HG03025 (cell line): ENCODE results near the gene LAIR1.
"Not testable (repeated sequence)": the region's sequence is repeated elsewhere in the genome, so short reads cannot be mapped to it uniquely, and the experiment has no call there.

Source experiments
- ATAC-seq: cut with Tn5 transposase; IDR thresholded peaks from one replicate; pipeline ENCODE4 v1.9.1; 2021; ENCODE audit warnings: mild to moderate bottlenecking, moderate library complexity; ENCODE audit not compliant: unreplicated experiment, low FRiP score

The LAIR1 gene

GRCh38 chr19:54351474-54351873 is 13.3 kb downstream of the LAIR1 start:
- no peak for ATAC-seq

- no peak for ATAC-seq
These were observed 18.8 kb downstream of the LAIR1 start for GRCh38 chr19:54345938-54346386.

GRCh38 chr19:54343868-54344267 is 20.9 kb downstream of the LAIR1 start:
- ATAC-seq: no peak

- no peak for ATAC-seq
These were observed 23.4 kb downstream of the LAIR1 start for GRCh38 chr19:54341295-54341694.

DNA sequence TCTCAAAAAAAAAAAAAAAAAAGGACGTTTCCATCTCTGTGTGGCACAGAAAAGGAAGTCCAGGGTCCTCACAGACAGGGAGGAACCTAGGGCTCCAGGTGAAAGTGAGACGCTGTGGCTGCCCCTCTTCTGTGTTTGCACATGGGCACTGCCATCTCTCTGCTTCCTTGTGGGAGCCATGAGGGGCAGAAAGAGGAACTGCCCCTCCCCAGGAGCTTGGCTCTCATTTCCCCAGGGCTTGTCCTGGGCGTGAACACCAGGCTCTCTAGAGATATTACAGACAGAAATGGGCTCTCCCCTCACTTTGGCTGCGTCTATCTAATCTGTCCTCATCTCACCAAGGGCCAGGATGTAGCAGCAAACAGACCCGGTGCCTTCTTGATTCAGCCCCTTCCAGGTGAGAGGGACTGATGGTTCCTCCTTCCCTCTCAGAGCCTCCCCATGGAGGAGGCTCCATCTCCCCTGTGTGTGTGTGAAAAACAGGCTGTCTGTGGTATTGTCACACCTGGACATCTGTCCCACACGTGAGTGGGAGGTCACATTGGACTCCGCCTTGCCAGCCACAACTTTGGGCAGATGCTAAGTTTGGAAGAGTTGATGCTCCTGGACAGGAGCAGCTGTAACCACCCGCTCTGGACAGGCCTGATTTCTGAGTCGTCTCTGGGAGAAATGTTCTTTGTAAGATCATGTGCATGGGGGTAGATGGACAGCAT is 24.9 kb downstream of the LAIR1 start:
- no peak for ATAC-seq

DNA sequence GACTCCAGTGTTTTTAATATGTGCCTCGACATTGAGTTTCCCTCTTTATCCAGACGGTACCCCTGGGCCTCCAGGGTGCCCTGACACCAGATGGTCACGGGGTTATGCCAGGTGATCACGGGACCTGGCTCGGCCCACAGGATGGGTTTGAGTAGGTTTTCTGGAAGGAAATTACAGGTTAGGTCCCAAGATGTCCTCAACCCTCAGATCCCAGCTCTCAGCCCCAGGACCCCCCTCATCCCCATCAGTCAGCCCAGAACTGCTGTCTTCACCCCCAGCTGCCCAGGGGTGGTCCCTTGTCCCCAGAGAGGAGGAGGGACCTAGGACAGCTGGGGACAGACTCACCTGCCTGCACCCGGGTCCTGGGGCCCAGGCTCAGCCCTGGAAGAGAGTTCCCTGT is 26.2 kb downstream of the LAIR1 start:
- no peak for ATAC-seq

DNA sequence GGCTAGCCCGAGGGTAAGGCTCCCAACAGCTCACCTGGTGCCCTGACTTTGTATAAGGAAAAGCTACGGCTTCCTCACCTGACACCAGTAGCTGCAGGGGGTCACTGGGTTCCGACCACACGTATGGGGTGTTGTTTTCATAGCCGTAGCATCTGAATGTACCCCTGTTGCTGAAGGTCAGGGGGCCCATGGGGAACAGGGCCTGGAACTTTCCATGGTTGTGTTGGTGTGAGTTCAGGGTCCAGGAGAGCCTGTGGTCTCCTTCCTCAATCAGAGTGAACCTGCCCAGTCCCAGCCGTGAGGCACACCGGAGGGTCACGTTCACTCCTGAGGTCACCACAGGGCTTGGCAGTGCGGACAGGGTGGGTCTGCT is 26.9 kb downstream of the LAIR1 start:
- ATAC-seq: no peak

DNA sequence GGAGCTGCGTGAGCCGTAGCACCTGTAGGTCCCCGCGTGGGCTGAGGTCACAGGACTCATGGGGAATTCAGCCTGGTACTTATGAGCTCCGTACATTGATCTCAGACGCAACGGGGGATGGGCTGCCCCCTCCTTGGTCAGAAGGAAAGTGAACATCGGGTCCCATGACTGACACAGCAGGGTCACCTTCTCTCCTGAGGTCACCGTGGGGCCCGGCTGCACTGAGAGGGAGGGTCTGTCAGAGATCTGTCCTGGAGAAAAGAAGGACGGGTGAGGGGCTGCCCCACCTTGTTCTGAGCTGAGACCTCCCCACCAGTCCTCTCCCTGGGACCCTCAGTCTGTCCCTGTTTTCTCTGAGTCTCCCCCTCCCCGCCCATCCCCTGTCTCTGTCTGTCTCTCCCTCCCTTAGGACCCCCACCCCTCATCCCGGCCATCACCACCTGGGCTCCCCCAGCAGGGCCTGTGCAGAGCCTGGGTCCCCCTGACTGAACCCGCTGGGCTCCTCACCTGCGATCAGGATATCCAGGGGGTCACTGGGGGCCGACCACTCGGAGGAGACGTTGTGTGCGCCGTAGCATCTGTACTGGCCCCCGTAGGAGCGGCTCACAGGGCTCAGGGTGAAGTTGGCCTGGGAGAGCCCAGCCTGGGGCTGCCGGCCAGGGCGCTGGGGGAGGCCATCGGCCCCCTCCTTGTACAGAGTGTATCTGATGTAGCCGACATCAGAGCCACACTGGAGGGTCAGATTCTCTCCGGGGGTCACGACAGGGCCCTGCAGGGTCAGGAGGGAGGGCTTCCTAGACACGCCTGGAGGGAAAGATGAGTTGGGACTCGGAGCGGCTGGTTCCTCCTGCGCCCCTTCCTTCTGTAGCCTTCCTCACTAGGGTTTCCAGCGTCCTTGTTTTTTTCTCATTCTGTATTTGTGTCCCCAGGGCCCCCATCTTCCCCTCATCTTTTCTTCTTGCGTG is 27.6 kb downstream of the LAIR1 start:
- ATAC-seq: no peak

- no peak for ATAC-seq
These were observed 28.5 kb downstream of the LAIR1 start for GRCh38 chr19:54335979-54336892.

DNA sequence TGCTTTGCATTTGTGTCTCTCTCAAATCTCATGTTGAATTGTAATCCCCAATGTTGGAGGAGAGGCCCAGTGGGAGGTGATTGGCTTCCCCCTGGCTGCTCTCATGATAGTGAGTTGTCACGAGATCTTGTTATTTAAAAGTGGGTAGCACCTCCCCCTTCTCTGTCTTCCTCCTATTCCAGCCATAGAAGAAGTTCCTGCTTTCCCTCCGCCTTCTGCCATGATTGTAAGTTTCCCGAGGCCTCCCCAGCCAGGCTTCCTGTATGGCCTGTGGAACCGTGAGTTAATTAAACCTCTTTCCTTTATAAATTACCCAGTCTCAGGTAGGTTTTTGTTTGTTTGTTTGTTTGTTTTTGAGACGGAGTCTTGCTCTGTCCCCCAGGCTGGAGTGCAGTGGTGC is 29.6 kb downstream of the LAIR1 start:
- ATAC-seq: no peak

GRCh38 chr19:54333586-54334298 is 31.0 kb downstream of the LAIR1 start:
- no peak for ATAC-seq

DNA sequence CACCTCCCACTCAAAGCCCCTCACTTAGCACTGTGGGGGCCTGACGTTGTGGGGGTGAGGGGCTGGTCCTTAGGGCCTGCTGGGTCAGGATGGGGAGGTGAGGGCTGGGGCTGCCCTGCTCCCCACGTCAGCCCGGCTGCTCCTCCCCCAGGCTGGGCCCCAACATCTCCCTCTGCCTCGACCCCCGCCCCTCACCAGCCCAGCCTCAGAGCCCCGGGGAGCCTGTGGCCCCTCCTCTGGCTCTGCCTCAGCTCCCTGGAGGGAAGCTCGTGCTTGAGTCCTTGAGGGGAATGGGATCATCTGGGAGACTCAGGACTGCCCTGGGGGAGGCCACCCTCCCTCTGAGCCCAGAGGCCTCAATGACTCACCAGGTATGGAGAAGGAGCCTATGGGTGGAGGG is 32.6 kb downstream of the LAIR1 start:
- ATAC-seq: no peak

- ATAC-seq: no peak
These were observed 33.1 kb downstream of the LAIR1 start for GRCh38 chr19:54331626-54332025.

GRCh38 chr19:54329476-54330165 is 35.1 kb downstream of the LAIR1 start:
- no peak for ATAC-seq

- ATAC-seq: not testable (repeated sequence)
These were observed 36.0 kb downstream of the LAIR1 start for GRCh38 chr19:54328781-54329180.

DNA sequence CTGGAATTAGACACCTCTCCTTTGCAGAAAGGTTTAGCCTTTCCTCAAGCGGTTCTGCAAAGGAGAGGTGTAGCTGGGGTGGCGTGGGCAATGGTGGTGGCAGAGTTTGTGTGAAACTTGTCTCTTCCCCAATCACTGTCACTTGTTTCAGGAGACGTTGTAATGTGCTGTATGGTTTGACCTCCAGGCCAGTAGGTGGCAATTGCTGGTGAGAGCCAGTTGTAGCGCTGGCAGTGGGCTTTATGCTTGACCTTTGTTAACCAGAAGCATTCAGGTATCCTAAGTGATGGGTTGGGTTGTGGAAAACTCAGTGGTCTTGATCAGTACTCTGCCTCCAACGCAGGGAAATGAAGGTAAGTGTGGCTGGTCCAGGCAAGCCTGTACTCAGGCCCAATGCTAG is 39.1 kb downstream of the LAIR1 start:
- ATAC-seq: no peak

DNA sequence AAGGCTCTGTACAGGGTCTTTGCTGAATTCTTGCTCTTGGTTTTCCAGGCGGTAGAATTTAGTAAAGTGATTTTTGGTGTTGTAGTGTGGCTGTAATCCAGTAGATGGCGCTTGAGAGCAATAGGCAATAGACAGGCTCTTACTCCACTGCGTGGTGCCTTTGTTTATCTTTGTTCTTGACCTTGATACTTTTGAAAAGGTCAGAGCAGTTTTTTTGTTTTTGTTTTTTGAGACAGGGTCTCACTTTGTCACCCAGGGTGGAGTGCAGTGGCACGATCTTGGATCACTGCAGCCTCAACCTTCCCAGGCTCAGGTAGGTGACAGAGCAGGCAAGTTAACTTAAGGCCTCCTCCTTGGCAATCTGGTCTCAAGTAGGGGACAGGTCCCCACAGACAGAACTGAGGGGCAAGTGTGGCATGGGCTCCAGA is 39.5 kb downstream of the LAIR1 start:
- no peak for ATAC-seq

GRCh38 chr19:54324071-54324470 is 40.7 kb downstream of the LAIR1 start:
- no peak for ATAC-seq

DNA sequence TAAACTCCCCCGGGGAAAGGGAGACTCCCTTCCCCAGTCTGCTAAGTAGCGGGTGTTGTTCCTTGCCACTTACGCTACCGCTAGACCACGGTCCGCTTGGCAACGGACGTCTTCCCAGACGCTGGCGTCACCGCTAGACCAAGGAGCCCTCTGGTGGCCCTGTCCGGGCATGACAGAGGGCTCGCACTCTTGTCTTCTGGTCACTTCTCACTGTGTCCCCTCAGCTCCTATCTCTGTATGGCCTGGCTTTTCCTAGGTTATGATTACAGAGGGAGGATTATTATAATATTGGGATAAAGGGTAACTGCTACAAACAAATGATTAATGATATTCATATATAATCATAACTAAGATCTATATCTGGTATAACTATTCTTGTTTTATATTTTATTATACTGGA is 41.8 kb downstream of the LAIR1 start:
- ATAC-seq: not testable (repeated sequence)
